HG02884 (cell line): ENCODE results near the gene ZBTB40.

Experiments used
- ATAC-seq: cut with Tn5 transposase; IDR thresholded peaks from one replicate; pipeline ENCODE4 v1.9.1; 2021; ENCODE audit warnings: mild to moderate bottlenecking, moderate library complexity; ENCODE audit not compliant: unreplicated experiment

The ZBTB40 gene

DNA sequence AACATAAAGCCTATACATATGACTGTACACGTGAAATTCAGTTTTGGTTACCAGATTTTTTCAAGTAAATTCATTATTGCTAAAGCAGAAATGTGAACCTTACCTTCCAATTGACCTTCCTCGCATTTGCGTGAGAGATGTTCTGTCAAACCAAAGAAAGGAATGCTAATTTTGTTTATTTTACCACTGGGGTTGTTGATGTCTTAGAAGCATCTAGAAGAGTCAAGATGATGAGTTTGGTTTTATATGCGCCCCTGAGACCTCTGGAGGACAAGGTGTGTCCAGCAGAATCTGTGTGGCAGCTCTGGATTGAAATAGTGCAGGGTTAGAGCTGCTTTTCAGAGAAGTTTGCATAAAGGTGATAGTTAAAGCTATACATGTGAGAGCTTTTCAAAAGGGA is 48.4 kb downstream of the ZBTB40 start:
- no peak for ATAC-seq

DNA sequence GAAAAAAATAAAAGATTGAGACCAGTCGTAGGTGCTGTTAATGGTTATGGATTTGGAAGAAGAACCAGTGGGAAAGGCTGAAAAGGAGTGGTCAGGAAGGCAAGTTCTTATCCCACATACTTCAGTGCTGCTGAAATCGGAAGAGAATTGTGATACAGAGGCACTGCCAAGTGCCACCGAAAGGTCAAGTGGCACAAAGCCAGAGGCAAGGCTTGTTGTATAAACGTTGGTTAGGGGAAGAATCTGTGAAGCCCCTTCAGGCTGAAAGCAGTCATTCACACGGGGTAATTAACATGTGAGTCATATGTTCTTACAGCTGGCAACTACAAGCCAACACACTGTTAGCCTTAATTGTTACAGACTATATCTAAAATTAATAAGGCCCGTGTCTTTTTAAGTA is 48.8 kb downstream of the ZBTB40 start:
- no peak for ATAC-seq

GRCh38 chr1:22502202-22502601 is 50.6 kb downstream of the ZBTB40 start:
- no peak for ATAC-seq

DNA sequence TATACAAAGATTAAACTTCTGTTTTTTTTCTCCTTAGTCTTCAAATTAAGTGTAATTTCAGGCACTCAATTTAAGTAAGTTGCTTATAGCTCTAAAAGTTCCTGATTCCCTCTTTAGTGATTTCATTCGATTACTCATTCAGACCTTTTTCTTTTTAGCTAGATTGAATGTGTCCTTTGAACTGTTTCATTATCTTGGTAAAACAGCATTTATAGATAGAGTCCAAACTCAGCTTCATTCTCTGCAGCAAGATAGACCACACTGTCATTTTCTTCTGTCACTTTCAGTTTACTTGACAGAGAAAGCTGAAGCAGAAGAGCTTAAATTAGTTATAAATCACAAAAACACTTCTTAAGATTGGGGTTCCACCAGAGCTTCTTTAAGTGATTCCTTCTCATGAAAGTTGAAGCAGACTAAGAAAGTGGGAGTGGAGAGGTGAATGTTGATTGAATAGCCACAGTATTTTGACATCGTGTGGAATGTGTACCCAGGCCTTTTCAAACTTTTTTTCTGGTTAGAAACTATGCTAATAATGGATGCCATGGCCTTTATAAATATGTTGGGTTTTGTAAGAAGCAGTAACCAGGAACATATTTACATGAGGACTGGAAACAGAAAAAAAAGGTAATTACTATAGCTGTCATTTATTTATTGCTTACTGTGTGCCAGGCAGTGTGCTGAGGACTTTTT is 52.2 kb downstream of the ZBTB40 start:
- ATAC-seq, result no peak

DNA sequence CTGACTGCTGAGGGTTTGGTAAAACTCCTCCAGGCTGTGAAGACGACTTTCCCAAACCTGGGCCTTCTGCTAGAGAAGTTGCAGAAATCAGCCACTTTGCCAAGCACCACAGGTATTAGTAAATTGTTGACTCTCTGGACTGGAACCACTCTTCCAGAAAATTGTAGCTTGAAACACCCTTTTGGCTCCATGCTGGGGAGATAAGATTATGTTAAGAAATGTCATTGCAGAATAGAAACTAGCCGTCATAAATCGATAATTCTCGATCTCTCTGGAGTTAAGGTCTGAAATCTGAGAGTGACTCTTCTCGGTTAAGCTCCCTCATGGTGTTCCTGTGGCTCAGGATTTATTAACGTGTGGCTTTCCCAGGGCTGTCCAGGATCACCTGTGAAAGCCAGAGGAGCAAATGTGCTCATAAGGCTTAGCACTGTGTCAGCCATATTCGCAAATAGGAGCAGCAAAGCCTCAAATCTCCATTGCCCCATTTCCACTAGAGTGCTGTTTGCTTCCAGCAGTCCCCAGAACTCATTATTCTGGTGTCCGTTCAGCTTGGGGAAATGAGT is 54.6 kb downstream of the ZBTB40 start:
- ATAC-seq, result no peak

- ATAC-seq, result no peak
These were observed 55.9 kb downstream of the ZBTB40 start for GRCh38 chr1:22507587-22507986.

- no peak for ATAC-seq
These were observed 56.7 kb downstream of the ZBTB40 start for GRCh38 chr1:22508329-22508728.

GRCh38 chr1:22508991-22509390 is 57.3 kb downstream of the ZBTB40 start:
- ATAC-seq, result no peak

GRCh38 chr1:22509815-22510214 is 58.2 kb downstream of the ZBTB40 start:
- ATAC-seq, result no peak

DNA sequence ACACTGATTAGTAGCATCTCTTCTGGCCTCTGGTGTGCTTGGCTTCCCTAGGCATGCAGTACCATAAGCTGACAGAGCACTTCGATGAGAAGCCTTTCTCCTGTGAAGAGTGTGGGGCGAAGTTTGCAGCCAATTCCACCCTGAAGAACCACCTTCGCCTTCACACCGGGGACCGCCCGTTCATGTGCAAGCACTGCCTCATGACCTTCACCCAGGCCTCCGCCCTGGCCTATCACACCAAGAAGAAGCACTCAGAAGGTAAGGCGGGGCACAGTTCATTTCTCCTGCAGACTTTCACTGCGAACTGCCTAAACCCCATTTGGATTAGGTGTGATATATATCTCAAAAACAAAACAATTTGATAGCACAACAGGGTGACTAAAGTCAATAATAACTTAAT is 61.2 kb downstream of the ZBTB40 start:
- ATAC-seq, result no peak

DNA sequence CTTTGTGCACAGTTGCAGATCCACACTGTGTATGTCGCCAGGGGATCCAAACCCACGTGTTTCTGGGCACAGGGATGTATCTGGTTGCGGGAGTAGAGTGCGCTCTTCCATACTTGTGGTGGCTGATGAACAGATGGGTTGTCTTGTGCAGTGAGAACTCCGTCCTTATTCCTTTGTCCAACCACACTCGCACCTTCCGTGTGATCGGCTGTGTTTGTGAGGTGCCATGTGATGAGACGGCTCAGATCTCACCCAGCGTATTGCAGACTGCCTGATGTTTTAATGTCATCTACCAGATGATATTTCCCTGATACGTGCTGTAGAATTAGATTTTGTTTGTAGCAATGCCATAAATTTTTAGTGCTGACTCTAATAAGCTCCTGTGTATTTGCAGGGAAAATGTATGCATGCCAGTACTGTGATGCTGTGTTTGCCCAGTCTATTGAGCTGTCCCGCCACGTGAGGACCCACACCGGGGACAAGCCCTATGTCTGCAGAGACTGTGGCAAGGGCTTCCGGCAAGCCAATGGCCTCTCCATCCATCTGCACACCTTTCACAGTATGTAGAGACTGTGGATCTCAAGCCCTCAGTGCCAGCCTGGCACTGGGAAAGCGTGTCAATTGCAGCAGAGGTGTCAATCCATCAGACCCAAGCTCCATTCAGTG is 65.4 kb downstream of the ZBTB40 start:
- ATAC-seq, result no peak

GRCh38 chr1:22517956-22518355 is 66.3 kb downstream of the ZBTB40 start:
- no peak for ATAC-seq

DNA sequence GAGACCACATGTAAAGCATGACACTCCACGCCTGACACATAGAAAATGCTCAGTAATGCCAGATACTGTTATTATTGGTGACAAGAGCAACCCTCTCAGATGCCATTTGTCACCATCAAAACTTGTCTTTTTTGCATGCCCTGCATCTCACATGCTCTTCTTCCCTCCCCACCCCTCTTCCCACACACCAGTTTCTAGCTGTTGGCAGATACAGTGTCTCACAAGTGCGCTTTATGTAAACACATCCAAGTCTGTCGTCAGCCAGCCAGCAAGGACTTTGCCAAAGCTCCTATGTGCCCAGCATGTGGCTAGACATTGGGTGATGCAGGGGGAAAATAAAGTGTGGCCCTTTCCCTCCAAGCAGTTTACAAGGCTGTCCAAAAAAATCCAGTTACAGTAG is 66.7 kb downstream of the ZBTB40 start:
- ATAC-seq, result no peak

DNA sequence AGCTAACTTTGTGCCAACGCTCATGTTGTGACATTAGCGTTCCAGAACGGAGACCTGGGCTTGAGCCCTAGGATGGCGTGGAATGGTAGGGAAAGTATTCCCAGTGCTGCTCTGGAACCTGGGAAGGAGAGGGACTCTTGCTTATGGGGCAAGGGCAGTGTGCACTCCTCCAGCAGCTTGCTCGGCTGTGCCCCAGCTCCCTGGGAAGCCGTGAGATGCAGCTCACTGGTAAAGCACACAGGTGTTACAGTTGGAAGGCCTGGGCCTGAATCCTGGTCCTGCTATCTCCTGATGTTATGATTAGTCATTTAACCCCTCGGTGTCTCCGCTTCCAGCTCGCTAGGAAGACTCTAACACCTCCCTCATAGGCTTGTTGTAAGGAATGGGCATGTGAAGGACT is 69.2 kb downstream of the ZBTB40 start:
- ATAC-seq, result no peak

GRCh38 chr1:22521692-22522091 is 70.0 kb downstream of the ZBTB40 start:
- ATAC-seq, result no peak

DNA sequence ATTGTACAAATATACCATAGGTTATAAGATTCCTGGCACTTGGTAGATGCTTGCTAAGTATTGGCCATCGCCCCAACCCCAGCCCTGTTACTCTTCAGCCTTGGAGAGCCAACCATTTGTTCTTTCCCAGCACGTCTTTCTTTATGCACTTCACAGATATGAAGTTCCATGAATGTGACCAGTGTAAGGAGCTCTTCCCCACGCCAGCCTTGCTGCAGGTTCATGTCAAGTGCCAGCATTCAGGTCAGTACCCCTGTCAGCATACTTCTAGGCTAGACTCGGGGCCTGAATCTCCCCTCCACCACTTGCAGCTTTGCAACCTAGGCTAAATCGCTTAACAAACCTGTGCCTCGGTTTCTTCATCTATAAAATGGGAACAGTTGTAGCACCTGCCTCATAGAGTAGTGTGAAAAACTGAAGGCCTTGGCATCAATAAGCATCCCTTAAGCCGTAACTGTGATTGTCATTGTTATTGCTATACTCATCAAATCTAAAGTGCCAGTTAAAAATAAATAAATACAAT is 70.6 kb downstream of the ZBTB40 start:
- no peak for ATAC-seq

DNA sequence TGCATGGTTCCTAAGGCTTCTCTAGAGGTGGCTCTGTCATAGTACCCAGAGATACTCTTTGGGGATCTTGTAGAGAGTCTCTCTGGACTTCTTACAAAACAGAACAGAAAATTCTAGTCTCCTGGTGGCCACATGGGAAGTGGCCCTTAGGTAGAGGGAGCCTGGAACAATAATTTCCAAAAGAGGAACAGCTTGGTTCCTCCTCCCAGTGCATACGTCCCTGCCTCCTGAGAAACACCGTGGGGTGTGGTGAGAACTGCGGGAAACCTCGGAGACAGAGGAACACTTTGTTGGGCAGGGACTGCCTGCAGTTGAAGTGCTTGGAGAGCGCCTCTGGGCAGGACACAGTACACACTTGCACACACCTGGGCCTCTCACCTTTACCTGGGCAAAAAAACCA is 72.8 kb downstream of the ZBTB40 start:
- no peak for ATAC-seq

GRCh38 chr1:22525211-22525610 is 73.6 kb downstream of the ZBTB40 start:
- ATAC-seq, result no peak

- no peak for ATAC-seq
These were observed 74.0 kb downstream of the ZBTB40 start for GRCh38 chr1:22525646-22526045.

GRCh38 chr1:22526098-22526497 is 74.4 kb downstream of the ZBTB40 start:
- no peak for ATAC-seq

DNA sequence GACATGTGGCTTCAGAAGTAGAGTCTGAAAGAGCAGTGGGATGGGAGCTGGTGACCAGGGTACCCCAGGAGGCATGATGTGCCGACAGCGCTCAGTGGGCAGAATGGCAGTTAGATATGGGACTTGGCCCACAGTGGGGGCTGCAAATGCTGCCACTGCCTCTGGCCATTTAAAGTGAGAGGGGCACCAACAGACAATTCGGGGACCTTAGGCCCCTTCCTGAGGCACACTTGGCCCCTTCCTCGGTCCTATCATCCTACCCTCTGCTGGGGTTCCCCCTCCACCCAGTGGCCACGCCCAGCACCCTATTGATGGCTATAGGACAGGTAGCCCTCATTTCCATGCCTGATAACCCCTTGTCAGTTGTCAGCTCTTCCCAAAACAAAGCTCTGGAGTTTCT is 75.0 kb downstream of the ZBTB40 start:
- ATAC-seq, result no peak

GRCh38 chr1:22527122-22527521 is 75.5 kb downstream of the ZBTB40 start:
- ATAC-seq, result no peak
